NCI-H2029 treated with DMSO at 0.1 percent for 48 hours (cell line): ENCODE data around the gene CELF4.

Experiments used
- DNase-seq: peaks from one replicate; lab custom pipeline; 2025; lab: John Stamatoyannopoulos, UW

Gene CELF4

GRCh38 chr18:37346048-37346447 lies 219.6 kb downstream of the CELF4 start:
- DNase-seq: no peak

GRCh38 chr18:37343542-37343851 lies 222.1 kb downstream of the CELF4 start:
- no peak for DNase-seq

- DNase-seq: no peak
Measured at GRCh38 chr18:37341473-37342086, 224.0 kb downstream of the CELF4 start.

- no peak for DNase-seq
Measured at GRCh38 chr18:37341016-37341415, 224.6 kb downstream of the CELF4 start.

GRCh38 chr18:37339701-37340215 lies 225.8 kb downstream of the CELF4 start:
- DNase-seq: no peak

- no peak for DNase-seq
Measured at GRCh38 chr18:37336568-37337285, 228.9 kb downstream of the CELF4 start.

- DNase-seq: no peak
Measured at GRCh38 chr18:37335409-37335736, 230.2 kb downstream of the CELF4 start.

GRCh38 chr18:37334631-37335408 lies 230.8 kb downstream of the CELF4 start:
- DNase-seq: no peak

GRCh38 chr18:37332628-37333420 lies 232.8 kb downstream of the CELF4 start:
- DNase-seq: no peak

- no peak for DNase-seq
Measured at GRCh38 chr18:37332219-37332618, 233.4 kb downstream of the CELF4 start.

- DNase-seq: no peak
Measured at GRCh38 chr18:37330173-37330572, 235.4 kb downstream of the CELF4 start.

GRCh38 chr18:37328946-37329719 lies 236.5 kb downstream of the CELF4 start:
- DNase-seq: no peak

GRCh38 chr18:37327063-37327577 lies 238.5 kb downstream of the CELF4 start:
- no peak for DNase-seq

- no peak for DNase-seq
Measured at GRCh38 chr18:37322492-37323035, 243.0 kb downstream of the CELF4 start.

- no peak for DNase-seq
Measured at GRCh38 chr18:37321582-37322491, 243.8 kb downstream of the CELF4 start.

GRCh38 chr18:37320317-37320716 lies 245.3 kb downstream of the CELF4 start:
- DNase-seq: no peak

- DNase-seq: no peak
Measured at GRCh38 chr18:37318360-37319355, 246.9 kb downstream of the CELF4 start.

- DNase-seq: no peak
Measured at GRCh38 chr18:37317486-37317885, 248.1 kb downstream of the CELF4 start.

GRCh38 chr18:37316468-37316867 lies 249.1 kb downstream of the CELF4 start:
- DNase-seq: no peak
